Transverse colon (tissue), 4 donors: ENCODE measurements around the gene CDC42SE1. TPM values are rescaled to one million over a fixed set of nuclear protein-coding genes. Genes with fewer than 3 reads are reported as not detected.
A peak's percentile ranks its signal among the peaks of the same experiment; 100 is the strongest.

Source experiments
- DNase-seq: peaks from one replicate; pipeline ENCODE4 v3.0.0-alpha.2; 2019
- H3K27ac ChIP-seq, 4 donors: fragments of 200-600 bp; sonication (generic); 2 replicates each; pipeline ENCODE4 v1.5.1; 2016 to 2018; ENCODE audit warnings: inconsistent platforms in 4 of 4
- H3K27me3 ChIP-seq: fragments of 200-600 bp; sonication (generic); 2 replicates; pipeline ENCODE4 v1.5.1; 2017; ENCODE audit warnings: inconsistent platforms
- H3K36me3 ChIP-seq, 4 donors: fragments of 200-600 bp; sonication (generic); 2 replicates each; pipeline ENCODE4 v1.5.1; 2017 to 2019; ENCODE audit warnings: inconsistent platforms in 4 of 4
- H3K4me1 ChIP-seq, 4 donors: fragments of 200-600 bp; sonication (generic); 2 replicates each; pipeline ENCODE4 v1.5.1; 2017 to 2020; ENCODE audit warnings: inconsistent platforms in 4 of 4
- H3K4me3 ChIP-seq, 4 donors: fragments of 200-600 bp; sonication (generic); 1 replicate in 1 of 4; 2 replicates in 3 of 4; pipeline versions ENCODE4 v1.5.1 to v1.6.1; 2017 to 2019; ENCODE audit warnings: inconsistent platforms in 4 of 4
- H3K9me3 ChIP-seq, 2 donors: fragments of 200-600 bp; sonication (generic); 2 replicates each; pipeline ENCODE4 v1.5.1; 2017 to 2019; ENCODE audit warnings: inconsistent platforms in 2 of 2
- CTCF ChIP-seq, 5 experiments: fragments of 200-600 bp in 3 of 5; fragments of 450-650 bp in 2 of 5; sonication (generic) in 3 of 5; IDR thresholded peaks; 1 replicate in 2 of 5; 2 replicates in 3 of 5; pipeline ENCODE4 v1.5.1; 2016 to 2017; ENCODE audit warnings: antibody characterized with exemption in 5 of 5, inconsistent platforms in 3 of 5, mild to moderate bottlenecking in 2 of 5, moderate library complexity in 1 of 5
- EP300 ChIP-seq: sonication (generic); formaldehyde crosslinking; IDR thresholded peaks from one replicate; pipeline ENCODE4 v1.6.1; 2017; ENCODE audit warnings: antibody characterized with exemption, low read depth
- POLR2A ChIP-seq: fragments of 450-650 bp; IDR thresholded peaks from one replicate; pipeline ENCODE4 v1.6.1; 2016; ENCODE audit warnings: antibody characterized with exemption, mild to moderate bottlenecking, moderate library complexity
- POLR2AphosphoS5 ChIP-seq, 3 donors: sonication (generic); formaldehyde crosslinking; IDR thresholded peaks; one replicate each; pipeline ENCODE4 v1.6.1; 2016; ENCODE audit warnings: antibody characterized with exemption in 3 of 3
- WGBS, 2 donors: methylation state at CpG; one replicate each; pipeline ENCODE4 v1.1.5; 2018; ENCODE audit warnings: low coverage in 1 of 2; 5-methylcytosine and 5-hydroxymethylcytosine counted together
- in situ Hi-C, 4 donors: fragments of 200-750 bp; cut with MboI; loops; one replicate each; pipeline versions ENCODE4 v1.15.0 to v1.15.1; 2017; ENCODE audit warnings: low sequenced_read_pairs in 3 of 4, low pct_ligation_motif_present in 1 of 4, low pct_unique_long_range_greater_than_20kb in 1 of 4
- intact Hi-C: fragments of 100-400 bp; cut with DNase I; formaldehyde crosslinking; loops from one replicate; pipeline ENCODE4 v1.15.1; 2023; ENCODE audit warnings: low total_unique reads
- total RNA-seq, 4 donors: library from RNA; depleted of rRNA; stranded (reverse); fragments of >200 nt; gene quantifications; one replicate each; pipeline ENCODE4 v1.1.0, GENCODE V29; 2016

Gene CDC42SE1
- total RNA-seq, 4 donors from 2014 or later = 34.4 to 90.2 (median 57.5) TPM

GRCh38 chr1:151024540-151025146 is 34.8 kb downstream of the CDC42SE1 start:
- no peak for TF ChIP-seq POLR2AphosphoS5 (IDR thresholded peaks at IDR 0.05)
- TF ChIP-seq CTCF (IDR thresholded peaks at IDR 0.05) = peak; percentile 70 to 75 (median 72)
- TF ChIP-seq EP300 = no peak
- TF ChIP-seq POLR2A = no peak
- Histone ChIP-seq H3K36me3 (peaks cover 0 to 37% (median 15%) of the 10 kb centered on the region in 4 donors), H3K27ac (peak overlapping the region in 2 of 4 donors; percentile 13 to 52), H3K27me3 (no peaks in the 10 kb centered on the region), H3K9me3 (no peaks in the 10 kb centered on the region), H3K4me3 (no peak overlapping the region), H3K4me1 (peaks cover 0 to 8% (median 0%) of the 10 kb centered on the region in 4 donors)
- intact Hi-C loops (no loop called here), in situ Hi-C loops (loop anchor here in 2 of 4 donors (10.0 to 25.0 kb wide), 2 partner anchors 130 to 138 kb away; partner anchors contain the start of genes TNFAIP8L2 (in 2 of the 2), LYSMD1 (in 1 of the 2) and SCNM1 (in 1 of the 2))
- 39% methylated on average over 6 of the region's 6 CpGs; no CpG with 5 or more reads in 1 of the 2 donors for WGBS, 2 donors
- peak; percentile 85 for DNase-seq

GRCh38 chr1:151013518-151013917 is 45.9 kb downstream of the CDC42SE1 start:
- intact Hi-C loops (no loop called here), in situ Hi-C loops (loop anchor here in 1 of 4 donors (10.0 kb wide), 1 partner anchor 141 kb away; the partner anchor contains the start of gene TNFAIP8L2)
- TF ChIP-seq POLR2A = no peak
- TF ChIP-seq EP300 = no peak
- TF ChIP-seq POLR2AphosphoS5 (IDR thresholded peaks at IDR 0.05) = no peak
- no peak for TF ChIP-seq CTCF (IDR thresholded peaks at IDR 0.05)
- H3K27ac ChIP-seq = peak overlapping the region; percentile 65 to 80 (median 77)
- no peak overlapping the region for H3K4me3 ChIP-seq
- H3K4me1 ChIP-seq = peaks cover 19 to 65% (median 35%) of the 10 kb centered on the region in 4 donors
- no peak for DNase-seq
- H3K9me3 ChIP-seq = no peaks in the 10 kb centered on the region
- H3K27me3 ChIP-seq = no peaks in the 10 kb centered on the region
- WGBS, 2 donors = 37% methylated on average over 2 of the region's 2 CpGs; no CpG with 5 or more reads in 1 of the 2 donors
- H3K36me3 ChIP-seq = no peaks in the 10 kb centered on the region

- in situ Hi-C loops (loop anchor here in 1 of 4 donors (10.0 kb wide), 1 partner anchor 142 kb away; the partner anchor contains the start of gene TNFAIP8L2), intact Hi-C loops (no loop called here)
- Histone ChIP-seq H3K27me3 (no peaks in the 10 kb centered on the region), H3K4me1 (peaks cover 20 to 68% (median 37%) of the 10 kb centered on the region in 4 donors), H3K36me3 (no peaks in the 10 kb centered on the region), H3K4me3 (no peak overlapping the region), H3K27ac (peak overlapping the region; percentile 65 to 80 (median 77)), H3K9me3 (no peaks in the 10 kb centered on the region)
- 64 to 90% methylated on average over 6 to 14 of the region's 14 CpGs for WGBS, 2 donors
- peak; percentile 59 for DNase-seq
- no peak for TF ChIP-seq CTCF (IDR thresholded peaks at IDR 0.05)
- TF ChIP-seq POLR2AphosphoS5 (IDR thresholded peaks at IDR 0.05) = peak in 2 of 3 donors; percentile 17 to 31
Measured at GRCh38 chr1:151012684-151013471, 46.5 kb downstream of the CDC42SE1 start.
